GM18873 (cell line): Measurements from ENCODE around the gene HOXA3.
A peak's percentile ranks its signal among the peaks of the same experiment; 100 is the strongest.

Experiments
- ATAC-seq: cut with Tn5 transposase; IDR thresholded peaks from one replicate; pipeline ENCODE4 v1.9.1; 2021; ENCODE audit warnings: mild to moderate bottlenecking, moderate library complexity, moderate number of reproducible peaks; ENCODE audit not compliant: unreplicated experiment, low FRiP score

HOXA3 gene

DNA sequence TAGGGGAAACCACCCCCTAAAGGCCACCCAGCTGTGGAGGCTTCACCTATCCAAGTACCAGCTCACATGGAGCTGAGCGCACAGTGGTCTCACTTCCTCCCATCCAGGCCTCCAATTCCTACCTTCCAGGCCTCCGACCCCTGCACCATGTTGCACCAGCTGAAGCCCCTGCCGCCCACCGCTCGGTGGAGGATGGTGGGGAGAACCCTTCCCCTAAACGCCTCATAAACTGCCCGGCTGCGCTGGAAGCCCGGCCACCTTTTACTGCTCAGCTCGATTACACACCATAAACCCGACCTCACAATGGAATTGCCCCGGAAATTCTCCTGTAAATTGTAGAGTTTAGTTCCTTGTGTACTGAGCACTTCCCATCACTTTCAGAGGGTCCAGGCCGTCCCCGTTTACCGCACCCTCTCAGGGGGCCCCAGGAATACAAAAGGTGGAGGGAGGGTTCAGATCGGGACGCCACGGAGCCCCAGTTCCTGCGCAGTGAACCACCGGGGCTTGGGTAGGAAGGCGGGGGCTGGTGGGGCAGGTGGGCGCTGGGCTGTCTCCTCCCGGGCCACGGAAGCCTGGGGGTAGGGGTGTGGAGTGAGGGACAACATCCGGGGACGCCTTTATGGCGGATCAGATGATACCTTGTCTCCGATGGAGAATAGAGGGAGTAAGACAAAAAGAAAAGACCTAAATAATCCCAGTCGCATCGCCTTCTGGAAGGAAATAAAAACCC is 5.5 kb upstream of the HOXA3 start:
- ATAC-seq: no peak

- no peak for ATAC-seq
These were observed 4.7 kb upstream of the HOXA3 start for GRCh38 chr7:27156916-27157701.

DNA sequence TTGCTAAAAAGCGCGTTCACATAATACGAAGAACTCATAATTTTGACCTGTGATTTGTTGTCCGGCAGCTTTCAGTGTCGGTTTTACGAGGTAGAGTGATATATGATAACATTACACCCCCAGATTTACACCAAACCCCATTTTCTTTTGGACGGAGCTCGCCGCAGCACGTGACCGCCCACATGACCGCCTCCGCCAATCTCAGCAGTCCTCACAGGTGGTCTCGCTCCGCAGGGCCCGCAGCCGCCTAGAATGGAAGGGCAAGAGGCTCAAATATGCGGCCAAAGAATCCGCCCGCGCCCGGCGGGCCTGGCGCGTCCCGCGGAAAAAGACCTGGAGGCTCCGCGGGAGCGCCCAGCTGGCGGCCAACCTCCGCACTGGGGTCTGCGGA is 4.1 kb upstream of the HOXA3 start, which contains the start of gene HOXA7:
Gene HOXA7 (minus strand): TSS at position 168 of the 391 bp plus-strand sequence. CDS start 130 bp downstream, at position 38.
- ATAC-seq: no peak

- no peak for ATAC-seq
These were observed 3.6 kb upstream of the HOXA3 start for GRCh38 chr7:27155816-27156507.

DNA sequence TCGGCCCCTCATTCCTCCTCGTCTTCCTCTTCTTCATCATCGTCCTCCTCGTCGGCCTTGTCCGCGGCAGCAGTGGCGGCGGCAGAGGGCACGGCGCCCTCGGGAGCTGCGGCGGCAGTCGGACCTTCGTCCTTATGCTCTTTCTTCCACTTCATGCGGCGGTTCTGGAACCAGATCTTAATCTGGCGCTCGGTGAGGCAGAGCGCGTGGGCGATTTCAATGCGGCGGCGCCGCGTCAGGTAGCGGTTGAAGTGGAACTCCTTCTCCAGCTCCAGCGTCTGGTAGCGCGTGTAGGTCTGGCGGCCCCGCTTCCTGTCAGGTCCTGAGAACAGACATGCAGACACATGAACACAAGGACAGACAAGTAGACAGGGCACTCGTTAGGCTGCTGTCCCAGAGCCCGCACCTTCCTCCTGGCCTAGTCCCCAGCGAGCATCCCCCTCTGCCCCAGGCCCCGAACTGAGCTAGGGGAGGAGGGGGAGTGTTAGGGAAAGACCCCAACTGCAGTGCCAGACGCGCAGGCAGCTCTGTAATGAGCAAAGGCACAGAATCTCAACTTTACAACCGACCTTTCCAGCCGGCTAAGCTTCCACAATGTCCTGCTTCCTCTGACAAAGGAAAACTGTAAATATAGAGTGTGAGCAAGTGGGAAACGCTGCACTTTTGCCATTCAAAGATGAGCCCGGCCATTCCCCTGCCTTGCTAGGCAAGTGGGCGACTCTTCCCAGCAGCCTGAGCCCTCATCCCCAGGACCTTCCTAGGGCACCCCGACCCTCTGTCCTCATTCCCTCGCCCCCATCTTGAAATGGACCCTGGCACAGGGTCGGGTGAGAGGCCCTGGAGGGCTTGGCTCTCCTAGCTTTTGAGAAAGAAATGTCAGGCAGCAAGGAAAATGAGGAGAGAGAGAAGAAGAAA is 2.8 kb upstream of the HOXA3 start:
- no peak for ATAC-seq

GRCh38 chr7:27154369-27154768 is 2.0 kb upstream of the HOXA3 start:
- ATAC-seq: no peak

DNA sequence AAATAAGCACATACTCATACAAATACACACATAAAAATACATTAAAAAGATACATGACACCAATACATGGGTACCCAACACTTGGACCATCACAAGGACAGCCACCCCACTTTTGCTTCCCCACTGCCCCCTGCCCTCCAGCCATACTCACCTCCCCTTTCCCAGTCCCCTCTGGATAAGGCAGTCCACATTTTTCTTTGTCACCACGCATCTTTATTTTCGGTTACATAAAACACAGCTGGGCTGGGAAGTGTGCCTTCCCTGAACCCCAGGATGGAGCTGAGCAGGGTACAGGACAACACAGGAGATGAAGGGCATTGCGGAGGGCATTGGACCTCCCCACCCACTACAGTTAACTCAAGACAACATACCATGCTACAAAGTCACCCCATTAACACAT is 1.1 kb upstream of the HOXA3 start:
- ATAC-seq: no peak

DNA sequence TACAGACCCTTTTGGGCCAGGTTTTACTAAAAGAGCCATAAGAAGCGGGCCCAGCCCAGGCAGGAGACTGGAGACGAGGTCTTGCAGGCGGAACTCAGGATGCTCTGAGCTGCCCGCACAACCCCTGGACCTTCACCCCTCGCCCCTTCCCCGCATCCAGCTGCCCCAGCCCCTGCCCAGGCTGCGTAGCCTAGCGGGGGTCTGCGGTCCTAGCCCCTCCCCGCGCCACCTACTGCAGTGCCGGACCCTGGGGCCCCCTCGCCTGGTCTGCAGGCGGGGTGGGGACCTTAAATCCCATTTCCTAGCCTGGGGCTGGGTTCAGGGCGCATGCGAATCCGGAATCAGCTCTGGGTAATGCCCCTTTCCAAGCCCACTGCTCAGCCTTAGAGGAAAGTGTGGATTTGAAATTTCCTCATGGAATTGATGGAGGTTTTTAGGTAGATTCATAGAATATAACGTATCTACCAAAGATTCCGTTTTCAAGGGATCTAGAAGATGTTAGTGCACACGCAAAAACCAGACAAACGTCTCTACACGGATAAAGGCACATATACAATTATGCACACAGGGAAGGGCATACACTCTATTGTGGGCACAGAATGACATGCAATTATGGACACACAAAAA is 546 bp upstream of the HOXA3 start:
- ATAC-seq: no peak

DNA sequence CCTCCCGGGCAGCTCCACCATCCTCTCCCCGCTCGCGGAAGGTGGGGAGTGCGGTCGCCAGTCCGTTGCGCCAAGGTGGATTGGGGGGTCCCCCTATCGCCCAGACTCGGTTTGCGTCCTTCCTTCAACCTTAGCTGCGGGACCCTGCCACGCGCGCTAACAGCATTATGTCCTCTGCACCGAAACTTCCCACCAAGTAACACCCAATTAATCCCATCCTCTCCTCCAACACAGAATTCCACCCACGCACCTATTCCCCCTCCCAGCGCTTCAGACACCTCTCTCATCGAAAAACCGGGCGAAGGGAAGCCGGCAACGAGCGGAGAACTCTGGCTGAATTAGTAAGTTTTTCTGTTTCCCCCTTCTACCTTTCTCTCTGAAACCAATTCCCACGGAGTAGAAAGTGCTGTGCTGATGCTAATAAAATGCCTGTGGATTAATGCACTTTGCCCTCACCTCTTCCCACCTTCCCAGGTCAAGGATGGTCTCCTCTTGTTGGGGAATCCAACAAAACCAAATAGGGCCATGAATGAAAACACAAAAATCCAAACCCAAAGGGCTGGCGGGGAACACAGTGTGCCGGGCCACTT is 947 bp downstream of the HOXA3 start:
- no peak for ATAC-seq

- peak; percentile 50 for ATAC-seq
These were observed 1.6 kb downstream of the HOXA3 start for GRCh38 chr7:27150568-27151340.

DNA sequence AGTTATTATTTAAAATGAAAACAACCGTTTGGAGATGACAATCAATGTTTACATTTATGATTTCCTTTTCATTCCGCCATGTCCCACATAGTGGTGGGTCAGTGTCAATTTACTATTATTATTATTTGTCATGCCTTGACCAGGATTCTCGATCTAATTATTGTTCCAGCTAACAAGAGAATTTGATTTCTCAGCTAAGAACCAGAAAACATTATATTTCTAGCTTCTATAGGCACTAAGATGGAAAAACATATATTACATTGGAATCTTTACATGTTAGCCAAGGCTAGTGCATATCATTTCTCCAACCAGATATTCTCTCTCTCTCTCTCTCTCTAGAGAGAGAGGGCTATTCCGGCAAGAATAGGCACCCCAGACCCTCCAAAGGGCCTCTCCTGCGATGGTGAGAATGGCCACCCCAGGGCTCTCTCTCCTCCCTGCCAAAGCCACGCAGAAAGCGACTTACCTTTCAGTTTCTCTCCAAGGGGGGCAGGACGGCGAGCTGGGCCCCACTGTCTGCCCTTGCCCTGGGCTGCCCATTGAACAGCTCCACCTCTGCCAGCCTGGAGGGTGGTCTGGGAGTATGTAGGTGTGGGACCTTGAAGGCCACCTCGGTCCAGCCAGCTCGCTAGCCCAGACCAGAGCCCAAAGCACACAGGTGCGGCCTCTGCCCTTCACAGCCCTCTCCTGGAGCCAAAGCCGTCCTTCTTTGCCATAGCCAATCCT is 2.4 kb downstream of the HOXA3 start:
- ATAC-seq: no peak

- ATAC-seq: no peak
These were observed 3.4 kb downstream of the HOXA3 start for GRCh38 chr7:27148756-27149641.

- no peak for ATAC-seq
These were observed 4.2 kb downstream of the HOXA3 start for GRCh38 chr7:27148031-27148755.

- no peak for ATAC-seq
These were observed 5.0 kb downstream of the HOXA3 start, which contains the start of gene HOXA6 for GRCh38 chr7:27147199-27148030. Gene HOXA6, minus strand, starts transcription at chr7:27147774. Its CDS starts 25 bp downstream, at chr7:27147749.

- no peak for ATAC-seq
These were observed 5.7 kb downstream of the HOXA3 start for GRCh38 chr7:27146491-27147198.
